Activated CD4-positive, alpha-beta T cell treated with anti-CD3 and anti-CD28 coated beads, Interleukin-2, amount 50 U/mL, for 48 hours (primary cell): ENCODE data around the gene ONECUT3.

ENCODE experiments used
- DNase-seq, 2 experiments: peaks; one replicate each; pipeline ENCODE4 v3.0.0-alpha.2; 2020

The ONECUT3 gene

GRCh38 chr19:1742989-1743696, 10.2 kb upstream of the ONECUT3 start:
- DNase-seq: no peak

DNA sequence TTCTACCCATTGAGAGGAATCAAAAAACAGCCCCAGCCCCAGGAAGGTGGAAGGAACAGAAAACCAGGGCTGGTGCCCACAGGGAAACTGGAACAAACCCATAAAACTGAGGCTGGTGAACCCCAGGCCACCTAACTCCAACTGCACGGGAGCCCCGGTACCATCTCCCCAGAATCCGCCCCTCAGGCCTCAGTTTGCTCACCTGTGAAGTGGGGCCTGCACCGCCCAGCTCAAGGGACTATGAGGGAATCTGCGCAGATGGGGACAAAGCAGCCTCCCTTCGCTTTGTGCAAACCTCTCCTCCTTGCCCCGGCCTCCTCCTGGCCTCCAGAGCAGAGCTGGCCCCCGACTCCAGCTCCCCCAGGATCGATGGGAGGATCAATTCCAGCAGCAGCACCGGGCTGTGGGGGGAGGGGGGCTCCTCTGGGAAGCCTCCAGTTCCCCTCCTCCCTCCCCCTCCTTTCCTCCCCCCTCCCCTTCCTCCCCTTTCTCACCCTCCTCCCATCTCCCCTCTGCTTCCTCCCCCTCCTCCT, 9.1 kb upstream of the ONECUT3 start:
- DNase-seq: no peak

DNA sequence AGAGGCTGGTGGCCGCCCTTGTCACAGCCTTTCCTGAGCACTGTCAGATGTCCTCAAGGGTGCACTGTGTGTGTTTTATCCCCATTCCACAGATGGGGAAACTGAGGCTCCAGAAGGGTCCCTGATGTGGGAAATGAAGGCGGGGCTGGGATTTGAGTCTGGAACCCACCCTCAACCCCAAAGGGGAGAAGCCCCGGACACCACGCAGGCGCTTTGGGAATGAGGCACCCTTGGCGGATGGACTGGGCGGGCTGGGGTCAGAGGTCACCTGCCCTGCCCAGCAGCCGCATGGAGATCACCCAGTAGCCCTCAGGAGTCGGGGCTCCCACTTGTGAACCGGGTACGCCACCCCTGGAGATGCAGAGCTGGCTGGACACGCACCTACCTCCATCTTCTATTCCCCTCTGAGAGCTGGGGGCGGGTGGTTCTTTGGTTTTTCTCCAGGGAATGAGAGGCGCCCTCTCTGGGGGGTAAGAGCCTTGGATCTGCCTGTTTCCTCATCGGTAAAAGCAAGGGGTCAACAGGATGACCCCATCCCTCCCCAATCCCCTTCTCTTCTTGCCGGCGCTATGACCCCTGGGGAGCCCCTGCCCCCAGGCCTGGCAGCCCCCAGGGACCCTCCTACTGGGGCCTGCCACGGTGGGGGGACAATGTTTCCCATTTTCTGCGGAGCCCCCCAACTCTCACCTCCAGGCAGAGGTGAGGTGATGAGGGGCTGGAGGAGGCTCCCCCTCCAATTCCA, 8.3 kb upstream of the ONECUT3 start:
- DNase-seq: no peak

- DNase-seq: no peak
Measured at GRCh38 chr19:1745589-1746031, 7.7 kb upstream of the ONECUT3 start.

- no peak for DNase-seq
Measured at GRCh38 chr19:1746401-1747284, 6.7 kb upstream of the ONECUT3 start.

- DNase-seq: peak; percentile 47 to 53
Measured at GRCh38 chr19:1747285-1748114, 5.8 kb upstream of the ONECUT3 start.

DNA sequence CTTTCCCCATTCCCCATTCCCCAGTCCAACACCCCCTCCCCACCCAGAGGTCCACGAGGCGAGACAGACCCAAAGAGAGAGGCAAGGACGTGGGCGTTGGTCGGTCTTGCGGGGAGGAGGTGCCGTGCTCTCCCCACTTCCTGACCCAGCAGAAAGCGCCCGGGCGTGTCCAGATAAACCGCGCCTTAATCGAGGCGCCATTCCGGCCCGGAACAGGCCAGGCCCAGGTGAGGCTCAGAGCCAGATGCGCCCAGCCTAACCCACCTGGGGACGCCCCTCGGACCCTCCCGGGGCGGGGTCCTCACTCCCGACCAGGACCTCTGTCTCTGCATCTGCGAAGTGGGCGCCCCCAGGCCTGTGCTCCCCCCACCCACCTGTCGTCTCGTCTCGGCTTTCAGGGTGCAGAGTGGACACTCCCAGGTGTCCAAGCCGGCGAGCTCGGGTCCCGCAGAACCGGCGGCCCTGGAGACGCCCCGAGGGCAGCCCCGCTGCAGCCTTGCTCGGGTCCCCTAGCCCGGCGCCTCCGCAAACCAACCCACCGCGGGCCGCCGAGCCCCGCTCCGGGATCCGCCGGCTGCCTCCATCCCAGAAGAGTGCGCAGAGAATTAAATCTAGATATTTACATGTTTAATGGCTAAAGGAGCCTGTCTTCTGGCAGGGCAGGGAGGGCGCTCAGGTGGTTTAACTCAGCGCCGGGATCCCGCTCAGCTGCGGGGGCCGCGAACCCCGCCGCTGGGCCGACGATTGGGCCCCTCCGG, 5.0 kb upstream of the ONECUT3 start:
- no peak for DNase-seq

DNA sequence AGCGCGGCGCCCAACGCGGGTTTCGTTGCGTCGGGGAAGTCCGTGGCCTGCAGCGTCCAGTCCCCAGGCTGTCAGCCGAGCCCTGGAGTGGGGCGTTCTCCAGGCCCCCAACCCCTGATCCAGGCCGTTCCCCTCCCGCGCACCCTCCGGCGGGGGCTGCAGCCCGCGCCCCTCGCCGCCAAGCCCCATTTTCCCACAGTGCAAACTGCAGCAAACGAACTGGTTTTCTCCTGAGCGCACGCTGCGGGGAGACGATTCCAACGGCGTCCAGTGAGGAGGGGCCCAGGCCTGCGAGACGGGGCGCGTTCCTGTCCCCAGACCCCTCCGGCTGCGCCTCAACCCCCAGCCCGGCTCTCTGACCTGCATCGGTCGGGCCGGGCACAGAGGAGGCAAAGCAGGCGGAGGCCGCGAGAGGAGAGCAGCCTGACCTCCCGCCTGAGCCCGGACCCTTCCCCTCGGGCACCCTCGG, 4.4 kb upstream of the ONECUT3 start:
- no peak for DNase-seq

GRCh38 chr19:1749373-1750342, 3.6 kb upstream of the ONECUT3 start:
- no peak for DNase-seq

DNA sequence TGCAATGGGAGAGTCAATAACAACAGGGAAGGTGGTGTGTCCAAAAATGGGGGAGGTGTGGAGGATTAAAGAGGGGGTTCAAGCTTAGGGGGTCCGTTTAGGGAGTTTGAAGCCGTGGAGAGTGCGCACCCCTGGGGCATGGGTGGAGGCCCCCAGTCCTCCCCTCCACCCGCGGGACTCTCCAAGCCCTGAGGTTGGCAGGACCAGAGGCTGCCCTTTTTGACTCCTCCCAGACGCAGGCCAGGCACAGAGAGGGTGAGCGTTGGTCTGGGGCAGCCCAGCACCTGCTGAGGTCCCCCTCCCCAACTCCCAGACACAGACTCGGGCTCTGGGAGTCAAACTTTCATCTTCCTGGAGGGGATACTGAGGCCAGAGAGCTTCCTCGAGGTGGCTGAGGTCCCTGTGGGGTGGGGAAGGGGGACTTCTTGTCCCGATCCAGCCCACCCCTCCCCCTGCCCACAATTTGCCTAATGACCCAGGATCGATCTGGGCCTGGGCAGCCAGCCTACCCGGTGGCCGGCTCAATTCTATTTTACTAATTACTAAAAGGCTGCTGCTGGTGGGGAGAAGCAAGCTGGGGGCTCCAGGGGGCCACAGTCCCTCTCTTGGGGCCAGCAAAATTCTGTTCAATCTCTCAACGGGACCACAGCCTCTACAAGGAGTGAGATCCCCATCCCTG, 2.8 kb upstream of the ONECUT3 start:
- no peak for DNase-seq

DNA sequence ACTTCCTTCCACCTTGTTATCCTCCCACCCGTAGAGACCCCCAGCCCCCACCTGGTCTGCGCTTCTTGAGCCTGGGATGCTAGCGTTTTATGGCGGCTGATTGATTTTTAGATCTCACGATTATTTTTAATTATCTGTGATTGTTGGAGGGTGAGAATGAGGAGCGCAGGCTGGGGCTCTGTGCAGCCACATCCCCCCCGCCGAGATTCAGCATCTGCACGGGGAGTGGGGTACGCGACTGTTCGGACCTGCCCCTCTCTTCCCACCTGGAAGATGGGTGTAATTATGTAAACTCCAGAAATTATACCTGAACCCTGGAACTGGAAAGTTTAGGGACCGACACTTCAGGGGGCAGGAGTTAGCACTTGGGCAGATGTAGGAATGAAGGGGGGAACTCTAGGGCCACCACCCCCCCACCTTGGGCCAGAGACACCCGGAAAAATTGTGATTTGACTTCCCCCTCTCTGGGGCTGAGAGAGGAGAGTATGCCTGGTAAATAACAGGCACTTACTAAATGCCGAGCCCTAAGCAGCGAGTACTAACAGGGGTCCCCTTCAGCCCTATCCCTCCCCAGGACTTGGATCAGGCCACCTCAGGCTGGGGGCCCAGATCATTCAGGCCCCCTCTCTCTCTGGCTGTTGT, 1.8 kb upstream of the ONECUT3 start:
- DNase-seq: no peak

DNA sequence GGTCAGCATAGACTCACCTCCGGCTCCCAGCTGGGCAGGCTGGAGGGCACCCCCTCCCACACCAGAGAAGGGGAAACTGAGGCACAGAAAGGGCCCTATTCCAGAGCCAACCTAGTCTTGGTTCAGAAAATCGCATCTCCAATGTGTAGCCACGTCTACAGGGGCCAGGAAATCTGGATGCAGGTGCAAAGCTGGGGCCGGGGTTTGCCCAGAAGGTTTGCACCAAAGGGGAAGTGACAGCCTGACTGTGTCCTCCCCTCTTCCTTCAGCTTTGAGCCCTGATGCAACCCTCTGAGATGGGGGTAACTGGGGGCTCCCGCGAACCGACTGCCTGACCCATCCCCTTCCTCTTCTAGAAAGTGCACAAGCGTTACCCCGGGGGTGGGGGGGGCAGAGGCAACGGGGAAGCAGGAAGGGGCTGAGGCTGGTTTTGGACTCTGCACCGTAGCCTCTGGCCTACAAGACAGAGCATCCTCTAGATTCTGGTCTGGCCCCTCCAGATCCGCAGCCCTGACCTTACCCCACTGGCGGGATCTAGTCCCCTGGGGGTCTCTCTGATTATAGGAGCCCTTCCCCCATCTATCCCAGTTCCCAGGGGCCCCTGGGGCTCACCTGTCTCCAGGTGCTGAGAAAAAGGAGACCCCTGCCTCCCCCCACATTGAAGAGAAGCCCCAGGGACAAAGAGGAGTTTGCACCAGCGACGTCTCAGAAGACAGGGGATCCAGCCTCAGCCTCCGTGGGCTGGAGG, 1.1 kb upstream of the ONECUT3 start:
- no peak for DNase-seq

- no peak for DNase-seq
Measured at GRCh38 chr19:1754018-1754635, 821 bp downstream of the ONECUT3 start.

GRCh38 chr19:1754636-1755466, 1.5 kb downstream of the ONECUT3 start:
- DNase-seq: peak in 1 of 2 experiments; percentile 32

DNA sequence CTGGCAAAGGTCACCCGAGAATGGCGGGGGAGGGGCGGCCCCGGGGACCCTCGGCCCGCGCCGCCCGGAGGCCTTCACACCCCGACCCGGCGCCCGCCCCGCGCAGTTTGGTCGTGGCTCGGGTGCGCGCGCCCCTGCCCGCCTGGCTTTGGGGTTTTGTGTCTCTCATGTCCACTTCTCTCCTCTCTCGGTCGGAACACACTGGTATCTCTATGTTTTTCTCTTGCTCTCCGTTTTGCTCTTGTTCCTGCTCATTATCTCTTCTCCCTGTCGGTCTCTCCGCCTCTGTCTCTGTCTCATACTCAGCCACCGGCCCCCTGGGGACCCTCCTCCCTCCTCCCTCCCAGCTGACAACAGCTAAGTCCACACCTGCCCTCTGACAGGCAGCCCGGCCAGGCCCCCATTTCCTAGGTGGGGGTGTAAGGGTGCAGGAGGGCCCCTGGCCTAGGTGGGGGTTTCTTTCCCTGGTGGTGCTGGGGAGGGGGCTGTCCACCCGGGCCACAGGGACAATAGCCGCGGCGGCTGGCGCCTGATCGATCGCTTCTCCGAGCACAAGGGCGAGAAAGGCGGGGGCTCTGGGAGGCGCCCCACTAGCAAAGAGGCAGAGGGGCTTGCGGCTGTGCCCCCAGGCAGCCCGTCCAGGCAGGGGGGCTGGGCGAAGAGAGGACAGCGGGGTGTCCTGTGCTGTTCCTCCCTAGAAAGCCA, 2.3 kb downstream of the ONECUT3 start:
- DNase-seq: no peak

- DNase-seq: no peak
Measured at GRCh38 chr19:1756264-1756663, 3.0 kb downstream of the ONECUT3 start.
